Caco-2 (cell line): ENCODE results near the gene CDC42BPG. TPM values are rescaled to one million over a fixed set of nuclear protein-coding genes. Genes with fewer than 3 reads are reported as not detected.
A peak's percentile ranks its signal among the peaks of the same experiment; 100 is the strongest.

Experiments used
- BruUV-seq: library from RNA; stranded (reverse); fragments of 400-500 nt; replicated peaks from 2 replicates; lab custom pipeline; 2021; lab: Mats Ljungman, UMichigan
- CTCF ChIA-PET: fragments of 300-600 bp; sonication (Branson Sonifier 250); formaldehyde crosslinking; loops from one replicate; lab custom pipeline; 2022; ENCODE audit warnings: antibody characterized with exemption; lab: Charles Lee
- POLR2A ChIA-PET: fragments of 300-600 bp; sonication (Branson Sonifier 250); formaldehyde crosslinking; loops from one replicate; lab custom pipeline; 2022; ENCODE audit warnings: antibody characterized with exemption; lab: Charles Lee
- DNase-seq, 2 experiments: peaks; one replicate each; pipeline versions ENCODE4 v3.0.0 to v3.0.0-alpha.2; 2020 to 2022
- H3K27me3 ChIP-seq: replicated peaks from 2 replicates; pipeline ENCODE4 v1.6.0; 2011; ENCODE audit warnings: low read length; ENCODE audit not compliant: control insufficient read depth, insufficient read depth
- H3K36me3 ChIP-seq: 2 replicates; pipeline ENCODE4 v1.5.1; 2011; ENCODE audit warnings: low read length; ENCODE audit not compliant: control insufficient read depth, insufficient read depth
- H3K4me1 ChIP-seq: fragments of 250-450 bp; sonication (Bioruptor Pico); 2 replicates; pipeline ENCODE4 v1.5.1; 2020; ENCODE audit warnings: mild to moderate bottlenecking
- H3K4me3 ChIP-seq: 2 replicates; pipeline ENCODE4 v1.5.1; 2011; ENCODE audit warnings: low read depth, mild to moderate bottlenecking, control low read depth, low read length
- H3K9me3 ChIP-seq: fragments of 250-450 bp; sonication (Bioruptor Pico); 2 replicates; pipeline ENCODE4 v1.5.1; 2020; ENCODE audit warnings: mild to moderate bottlenecking, moderate library complexity
- H3K27ac Mint-ChIP-seq: one replicate; pipeline ENCODE4 v1.8.0; 2022; ENCODE audit warnings: mixed read lengths; ENCODE audit not compliant: unreplicated experiment
- H3K27me3 Mint-ChIP-seq: one replicate; pipeline ENCODE4 v1.8.0; 2022; ENCODE audit warnings: mixed read lengths; ENCODE audit not compliant: insufficient read depth, unreplicated experiment
- H3K36me3 Mint-ChIP-seq: one replicate; pipeline ENCODE4 v1.8.0; 2022; ENCODE audit warnings: mild to moderate bottlenecking, mixed read lengths; ENCODE audit not compliant: insufficient read depth, unreplicated experiment
- H3K4me1 Mint-ChIP-seq: one replicate; pipeline ENCODE4 v1.8.0; 2022; ENCODE audit warnings: low read depth, mixed read lengths; ENCODE audit not compliant: unreplicated experiment
- H3K4me3 Mint-ChIP-seq: one replicate; pipeline ENCODE4 v1.8.0; 2022; ENCODE audit warnings: mild to moderate bottlenecking, moderate library complexity, mixed read lengths; ENCODE audit not compliant: unreplicated experiment
- H3K9me3 Mint-ChIP-seq: one replicate; pipeline ENCODE4 v1.8.0; 2022; ENCODE audit warnings: mixed read lengths; ENCODE audit not compliant: unreplicated experiment
- intact Hi-C: fragments of 100-400 bp; cut with micrococcal nuclease; formaldehyde crosslinking; loops from one replicate; pipeline ENCODE4 v1.10.0; 2022; ENCODE audit not compliant: unreplicated experiment
- total RNA-seq: library from RNA; stranded (reverse); gene quantifications from 2 replicates; pipeline ENCODE4 v1.2.3, GENCODE V29; 2022
- TF ChIP-seq, protein P1 (sequence below), 2 experiments: fragments of 200-600 bp in 1 of 2; IDR thresholded peaks; 1 replicate in 1 of 2; 2 replicates in 1 of 2; pipeline versions ENCODE4 v1.5.1 to v1.8.0; 2011 to 2022; ENCODE audit warnings: antibody characterized with exemption in 1 of 2, control low read depth in 1 of 2, inconsistent platforms in 1 of 2, low read depth in 1 of 2, low read length in 1 of 2, mild to moderate bottlenecking in 1 of 2, moderate library complexity in 1 of 2; ENCODE audit not compliant: insufficient read depth in 1 of 2, severe bottlenecking in 1 of 2, unreplicated experiment in 1 of 2

CDC42BPG gene
- total RNA-seq, 1 experiment from 2014 or later: 29.1 TPM

DNA sequence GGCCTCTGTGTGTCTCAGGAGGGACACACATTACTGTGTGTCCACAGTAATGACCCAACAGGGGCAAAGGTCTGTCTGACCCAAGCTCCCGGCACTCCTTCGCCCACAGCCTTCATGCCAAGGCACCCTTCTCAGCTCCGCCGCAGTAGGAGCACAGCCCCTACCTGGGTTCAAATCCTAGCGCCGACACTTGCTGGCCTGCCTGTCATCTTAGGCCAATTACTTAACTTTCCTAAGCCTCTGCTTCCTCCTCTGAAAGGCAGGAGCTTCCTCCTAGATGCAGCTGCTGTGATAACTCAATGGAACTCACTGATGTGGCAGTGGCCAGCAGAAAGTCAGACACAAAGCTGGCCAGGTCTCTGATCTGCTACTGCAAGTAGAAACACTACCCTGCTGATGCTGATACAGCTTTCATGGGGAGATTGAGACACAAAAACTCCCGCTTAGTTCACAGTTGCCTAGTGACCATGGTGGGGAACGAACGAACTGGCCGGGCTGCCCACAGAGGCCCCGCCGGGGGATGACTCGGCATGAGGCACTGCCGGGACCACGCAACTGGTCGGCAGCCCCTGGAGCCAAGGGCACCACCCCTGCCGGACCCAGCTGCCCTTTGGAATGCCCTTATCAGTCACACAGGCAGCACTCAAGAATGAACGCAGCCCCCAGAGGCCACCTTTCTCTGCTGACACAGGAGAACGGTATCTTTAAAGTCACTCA is 25.9 kb upstream of the CDC42BPG start:
- Mint-ChIP-seq H3K27me3 (no peaks in the 10 kb centered on the region), H3K4me3 (peak overlapping the region; percentile 62), H3K27ac (peak overlapping the region; percentile 90), H3K36me3 (peaks cover 89% of the 10 kb centered on the region), H3K4me1 (peaks cover 35% of the 10 kb centered on the region), H3K9me3 (no peaks in the 10 kb centered on the region)
- TF ChIP-seq, protein P1, sequence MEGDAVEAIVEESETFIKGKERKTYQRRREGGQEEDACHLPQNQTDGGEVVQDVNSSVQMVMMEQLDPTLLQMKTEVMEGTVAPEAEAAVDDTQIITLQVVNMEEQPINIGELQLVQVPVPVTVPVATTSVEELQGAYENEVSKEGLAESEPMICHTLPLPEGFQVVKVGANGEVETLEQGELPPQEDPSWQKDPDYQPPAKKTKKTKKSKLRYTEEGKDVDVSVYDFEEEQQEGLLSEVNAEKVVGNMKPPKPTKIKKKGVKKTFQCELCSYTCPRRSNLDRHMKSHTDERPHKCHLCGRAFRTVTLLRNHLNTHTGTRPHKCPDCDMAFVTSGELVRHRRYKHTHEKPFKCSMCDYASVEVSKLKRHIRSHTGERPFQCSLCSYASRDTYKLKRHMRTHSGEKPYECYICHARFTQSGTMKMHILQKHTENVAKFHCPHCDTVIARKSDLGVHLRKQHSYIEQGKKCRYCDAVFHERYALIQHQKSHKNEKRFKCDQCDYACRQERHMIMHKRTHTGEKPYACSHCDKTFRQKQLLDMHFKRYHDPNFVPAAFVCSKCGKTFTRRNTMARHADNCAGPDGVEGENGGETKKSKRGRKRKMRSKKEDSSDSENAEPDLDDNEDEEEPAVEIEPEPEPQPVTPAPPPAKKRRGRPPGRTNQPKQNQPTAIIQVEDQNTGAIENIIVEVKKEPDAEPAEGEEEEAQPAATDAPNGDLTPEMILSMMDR (IDR thresholded peaks at IDR 0.05; ENCODE audit: insufficient read depth in 1 of 2, low read depth in 1 of 2, low read length in 1 of 2, severe bottlenecking in 1 of 2, unreplicated experiment in 1 of 2): no peak
- no TSS peak for BruUV-seq
- peaks cover 9% of the 10 kb centered on the region for H3K36me3 ChIP-seq
- POLR2A ChIA-PET: interaction anchor here (0.8 to 1.5 kb wide), 4 partner anchors 16 to 92 kb away, joined by 3 to 5 read pairs (median 4); partner anchors contain the start of gene SF1
- CTCF ChIA-PET: interaction anchor here (0.7 to 0.9 kb wide), 2 partner anchors 19 to 22 kb away, joined by 4 read pairs; no protein-coding TSS in a partner anchor
- no peaks in the 10 kb centered on the region for H3K27me3 ChIP-seq
- H3K4me1 ChIP-seq: peaks cover 66% of the 10 kb centered on the region
- intact Hi-C loops: loop anchor here (2.0 kb wide), 1 partner anchor 18 kb away; no protein-coding TSS in a partner anchor
- no peak overlapping the region for H3K4me3 ChIP-seq
- H3K9me3 ChIP-seq: no peaks in the 10 kb centered on the region
- peak; percentile 81 to 84 for DNase-seq

DNA sequence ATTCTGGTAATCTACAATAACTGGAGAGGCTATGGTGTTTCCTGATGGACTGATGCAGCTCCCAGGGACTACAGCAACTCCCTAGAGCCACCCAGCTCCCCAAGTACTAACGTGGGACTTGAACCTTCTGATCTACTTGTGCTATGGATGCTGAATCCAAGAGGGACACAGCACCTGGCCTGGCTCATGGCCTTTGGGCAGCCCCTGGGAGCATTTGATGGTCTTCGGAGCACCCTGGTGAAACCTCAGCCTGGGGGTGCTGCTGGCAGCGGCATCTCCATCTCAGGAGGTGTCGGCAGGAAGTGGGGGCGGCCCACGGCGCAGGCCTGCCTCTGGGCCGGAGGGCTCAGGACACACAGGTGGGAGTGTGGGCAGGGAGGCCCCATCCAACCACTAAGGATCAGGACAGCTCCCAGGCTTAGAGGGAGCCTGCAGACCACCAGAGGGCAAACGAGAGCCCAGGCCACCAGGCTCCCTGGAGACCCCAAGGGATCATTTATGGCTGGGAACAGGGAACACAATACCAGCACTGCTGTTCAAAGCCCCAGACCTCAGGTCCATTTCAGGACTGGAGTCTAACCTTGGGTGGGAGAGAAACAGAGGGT is 25.2 kb upstream of the CDC42BPG start:
- peaks cover 67% of the 10 kb centered on the region for H3K4me1 ChIP-seq
- peaks cover 9% of the 10 kb centered on the region for H3K36me3 ChIP-seq
- H3K9me3 ChIP-seq: no peaks in the 10 kb centered on the region
- DNase-seq: no peak
- Mint-ChIP-seq H3K36me3 (peaks cover 83% of the 10 kb centered on the region), H3K9me3 (no peaks in the 10 kb centered on the region), H3K27me3 (no peaks in the 10 kb centered on the region), H3K4me1 (peaks cover 35% of the 10 kb centered on the region), H3K27ac (peak overlapping the region; percentile 90), H3K4me3 (no peak overlapping the region)
- intact Hi-C loops: loop anchor here (2.0 kb wide), 1 partner anchor 19 kb away; no protein-coding TSS in a partner anchor
- no TSS peak for BruUV-seq
- TF ChIP-seq, protein P1 (IDR thresholded peaks at IDR 0.05; ENCODE audit: insufficient read depth in 1 of 2, low read depth in 1 of 2, low read length in 1 of 2, severe bottlenecking in 1 of 2, unreplicated experiment in 1 of 2): no peak
- H3K4me3 ChIP-seq: no peak overlapping the region
- ChIA-PET POLR2A (interaction anchor here (0.5 to 1.5 kb wide), 4 partner anchors 15 to 91 kb away, joined by 3 to 5 read pairs (median 4); partner anchors contain the start of gene SF1), CTCF (interaction anchor here (0.8 to 1.5 kb wide), 4 partner anchors 19 to 91 kb away, joined by 3 to 6 read pairs (median 4); partner anchors contain the start of gene SF1)
- no peaks in the 10 kb centered on the region for H3K27me3 ChIP-seq

DNA sequence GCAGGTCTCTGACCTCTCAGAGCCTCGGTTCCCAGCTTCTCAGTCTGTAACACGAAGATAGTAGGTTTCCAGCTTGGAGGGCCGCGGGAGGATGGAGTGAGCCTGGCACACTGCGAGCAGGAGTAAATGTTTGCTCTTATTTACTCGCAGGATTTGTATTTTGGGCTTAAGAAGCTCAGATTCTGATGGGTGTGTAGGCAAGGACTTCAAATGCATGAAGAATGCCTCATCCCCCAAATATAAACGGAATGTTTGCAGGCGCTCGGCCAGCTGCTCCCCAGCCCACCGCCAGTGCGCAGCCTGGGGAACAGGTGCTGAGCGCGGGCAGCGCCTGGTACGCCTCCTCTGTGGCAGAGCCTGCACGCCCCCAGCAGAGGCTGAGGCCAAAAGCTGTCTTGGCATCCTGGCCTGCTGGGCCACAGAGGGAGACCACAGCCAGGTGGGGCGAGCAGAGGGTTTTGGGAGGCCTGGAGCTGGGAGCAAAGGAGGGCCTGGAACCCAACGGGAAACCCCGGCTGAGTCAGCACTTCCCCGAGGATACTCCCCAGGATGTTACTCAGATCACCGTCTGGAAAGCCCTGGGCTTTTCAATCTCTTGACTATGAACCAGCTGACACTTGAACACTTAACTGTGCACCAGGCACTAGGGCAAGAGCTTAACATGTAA is 24.6 kb upstream of the CDC42BPG start:
- H3K4me1 ChIP-seq: peaks cover 73% of the 10 kb centered on the region
- peaks cover 76% of the 10 kb centered on the region for H3K36me3 Mint-ChIP-seq
- peaks cover 9% of the 10 kb centered on the region for H3K36me3 ChIP-seq
- H3K9me3 Mint-ChIP-seq: no peaks in the 10 kb centered on the region
- BruUV-seq: no TSS peak
- no peak overlapping the region for H3K4me3 Mint-ChIP-seq
- intact Hi-C loops: no loop called here
- peaks cover 35% of the 10 kb centered on the region for H3K4me1 Mint-ChIP-seq
- H3K27me3 ChIP-seq: no peaks in the 10 kb centered on the region
- H3K27me3 Mint-ChIP-seq: no peaks in the 10 kb centered on the region
- DNase-seq: no peak
- CTCF ChIA-PET: interaction anchor here (0.8 to 1.5 kb wide), 3 partner anchors 20 to 90 kb away, joined by 3 to 6 read pairs (median 5); partner anchors contain the start of gene SF1
- TF ChIP-seq, protein P1 (IDR thresholded peaks at IDR 0.05; ENCODE audit: insufficient read depth in 1 of 2, low read depth in 1 of 2, low read length in 1 of 2, severe bottlenecking in 1 of 2, unreplicated experiment in 1 of 2): no peak
- POLR2A ChIA-PET: interaction anchor here (0.5 kb wide), 1 partner anchor 25 kb away, joined by 3 read pairs; no protein-coding TSS in a partner anchor
- H3K27ac Mint-ChIP-seq: peak overlapping the region; percentile 90
- no peaks in the 10 kb centered on the region for H3K9me3 ChIP-seq
- H3K4me3 ChIP-seq: no peak overlapping the region
